KMS-11 (cell line): ENCODE results near the gene MED17.

Experiments used
- H2AFZ ChIP-seq: fragments of 200-600 bp; sonication (generic); 2 replicates; pipeline ENCODE4 v1.6.1; 2016; ENCODE audit warnings: antibody characterized with exemption, mixed run types, low read depth
- H3K27ac ChIP-seq: fragments of 200-600 bp; sonication (generic); 2 replicates; pipeline ENCODE4 v1.6.1; 2016; ENCODE audit warnings: mild to moderate bottlenecking, mixed run types
- H3K27me3 ChIP-seq: fragments of 200-600 bp; sonication (generic); 2 replicates; pipeline ENCODE4 v1.6.1; 2017; ENCODE audit warnings: mild to moderate bottlenecking, low read depth, mixed run types, moderate library complexity; ENCODE audit not compliant: insufficient read depth
- H3K36me3 ChIP-seq: fragments of 200-600 bp; sonication (generic); 2 replicates; pipeline ENCODE4 v1.6.1; 2017; ENCODE audit warnings: mild to moderate bottlenecking, mixed run types; ENCODE audit not compliant: insufficient read depth
- H3K4me1 ChIP-seq: fragments of 200-600 bp; sonication (generic); 2 replicates; pipeline ENCODE4 v1.6.1; 2016; ENCODE audit warnings: mild to moderate bottlenecking, low read depth, mixed run types; ENCODE audit not compliant: poor library complexity, severe bottlenecking
- H3K4me2 ChIP-seq: fragments of 200-600 bp; sonication (generic); 2 replicates; pipeline ENCODE4 v1.7.0; 2016; ENCODE audit warnings: mild to moderate bottlenecking, mixed run types
- H3K4me3 ChIP-seq: fragments of 200-600 bp; sonication (generic); IDR thresholded peaks from 2 replicates; pipeline ENCODE4 v1.6.1; 2017; ENCODE audit warnings: low read depth, low read length, mixed read lengths; ENCODE audit not compliant: insufficient read depth
- H3K79me2 ChIP-seq: fragments of 200-600 bp; sonication (generic); 2 replicates; pipeline ENCODE4 v1.6.1; 2016; ENCODE audit warnings: low read depth, mixed run types; ENCODE audit not compliant: insufficient read depth
- H3K9ac ChIP-seq: fragments of 200-600 bp; sonication (generic); 2 replicates; pipeline ENCODE4 v1.6.1; 2016; ENCODE audit warnings: mild to moderate bottlenecking, mixed run types
- H4K20me1 ChIP-seq: fragments of 200-600 bp; sonication (generic); 2 replicates; pipeline ENCODE4 v1.6.1; 2016; ENCODE audit warnings: mild to moderate bottlenecking, mixed run types; ENCODE audit not compliant: insufficient read depth
- CTCF ChIP-seq: fragments of 200-600 bp; sonication (generic); conservative IDR thresholded peaks from 2 replicates; pipeline ENCODE4 v1.6.1; 2017; ENCODE audit warnings: low read depth, mild to moderate bottlenecking, antibody characterized with exemption, low read length, moderate library complexity, mixed read lengths

MED17 gene

DNA sequence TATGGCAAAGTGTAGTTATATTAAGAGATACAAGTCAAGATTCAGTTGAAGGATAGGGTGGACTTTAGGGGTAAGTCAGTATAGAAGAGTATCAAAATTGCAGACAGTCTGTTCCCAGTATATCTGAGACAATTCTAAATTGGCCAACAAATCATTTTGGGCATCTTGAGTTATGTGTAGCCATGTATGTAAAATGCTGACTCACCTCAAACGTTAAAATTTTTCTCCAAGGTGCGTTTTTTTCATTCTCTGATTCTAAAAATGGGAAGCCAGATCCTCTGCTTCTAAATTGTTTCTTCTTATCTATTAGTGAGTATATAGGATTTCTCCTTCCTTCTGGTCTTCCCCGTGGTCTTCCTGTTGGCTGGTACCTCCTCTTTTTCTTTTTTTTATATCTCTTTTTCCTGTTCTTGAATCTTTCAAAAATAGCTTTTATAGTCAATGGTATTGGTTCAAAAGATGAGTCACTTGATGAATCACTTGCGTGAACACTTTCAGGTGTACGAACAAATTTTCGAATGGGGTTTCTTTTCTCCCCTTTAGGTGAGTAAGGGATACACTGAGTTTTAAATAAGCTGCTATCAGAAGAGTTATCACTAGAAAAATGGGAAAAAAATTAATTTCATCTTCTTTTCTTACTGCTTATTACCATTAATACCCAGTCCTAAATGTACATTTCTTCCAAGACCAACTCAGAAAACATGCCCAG is 46.0 kb upstream of the MED17 start:
- Histone ChIP-seq H3K4me1 (peaks cover 50% of the 10 kb centered on the region), H3K27ac (peak overlapping the region; percentile 96; the same call in 1 of the 2 replicates), H3K4me3 (no peak overlapping the region), H3K27me3 (no peaks in the 10 kb centered on the region), H3K79me2 (peaks cover 86% of the 10 kb centered on the region), H2AFZ (no peak overlapping the region), H4K20me1 (peaks cover 22% of the 10 kb centered on the region), H3K36me3 (peaks cover 18% of the 10 kb centered on the region; the same call in 1 of the 2 replicates), H3K4me2 (peak overlapping the region; percentile 82), H3K9ac (peak overlapping the region; percentile 99; the same call in 1 of the 2 replicates)
- no peak for TF ChIP-seq CTCF

DNA sequence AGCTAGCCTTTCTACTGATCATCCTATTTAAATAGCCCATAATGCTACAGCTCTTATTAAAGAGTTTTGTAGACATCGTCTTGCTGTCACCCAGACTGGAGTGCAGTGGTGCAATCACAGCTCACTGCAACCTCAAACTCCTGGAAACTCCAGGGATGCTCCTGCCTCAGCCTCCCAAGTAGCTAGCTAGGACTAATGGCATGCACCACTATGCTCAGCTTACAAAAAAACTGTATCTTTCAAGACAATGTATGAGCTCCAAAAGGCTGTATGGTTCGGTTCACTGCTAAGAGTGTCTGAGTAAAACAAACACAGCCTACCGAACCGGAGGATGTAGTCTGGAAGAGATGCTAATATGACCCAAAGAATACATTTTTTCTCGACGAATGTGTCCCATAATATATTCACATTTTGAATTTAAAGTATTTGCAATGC is 45.4 kb upstream of the MED17 start:
- H2AFZ ChIP-seq = no peak overlapping the region
- no peak overlapping the region for H3K4me3 ChIP-seq
- peak overlapping the region; percentile 96 for H3K27ac ChIP-seq
- no peak for TF ChIP-seq CTCF
- H4K20me1 ChIP-seq = peaks cover 22% of the 10 kb centered on the region
- peaks cover 81% of the 10 kb centered on the region for H3K79me2 ChIP-seq
- H3K9ac ChIP-seq = peak overlapping the region; percentile 99
- no peaks in the 10 kb centered on the region for H3K27me3 ChIP-seq
- peaks cover 45% of the 10 kb centered on the region for H3K4me1 ChIP-seq
- H3K4me2 ChIP-seq = peak overlapping the region; percentile 82
- peaks cover 18% of the 10 kb centered on the region; the same call in 1 of the 2 replicates for H3K36me3 ChIP-seq

DNA sequence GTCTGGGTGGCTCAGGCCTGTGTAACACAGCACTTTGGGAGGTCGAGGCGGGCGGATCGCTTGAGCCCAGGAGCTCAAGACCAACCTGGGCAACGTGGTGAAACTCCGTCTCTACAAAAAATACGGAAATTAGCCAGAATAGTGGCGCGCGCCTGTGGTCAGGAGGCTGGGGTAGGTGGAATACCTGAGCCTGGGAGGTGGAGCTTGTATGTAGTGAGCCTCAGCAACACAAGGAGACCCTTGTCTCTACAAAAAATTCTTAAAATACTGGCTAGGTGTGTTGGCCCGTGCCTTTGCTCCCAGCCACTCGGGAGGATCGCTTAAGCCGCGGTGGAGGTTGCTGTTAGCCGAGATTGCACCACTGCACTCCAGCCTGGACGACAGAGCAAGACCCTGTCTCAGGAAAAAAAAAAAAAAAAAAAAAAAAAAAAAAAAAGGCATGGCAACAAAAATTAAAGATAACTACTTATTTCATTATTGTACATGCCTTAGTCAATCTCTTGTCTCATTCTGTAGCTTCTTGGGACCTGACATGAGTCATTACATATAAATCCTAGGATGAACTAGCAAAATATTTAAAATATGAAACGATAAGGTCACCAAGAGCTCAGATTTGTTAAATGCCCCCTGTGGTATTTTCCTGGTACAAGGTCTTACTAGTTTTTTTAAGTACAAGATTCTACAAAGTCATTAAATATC is 43.9 kb upstream of the MED17 start:
- H3K27me3 ChIP-seq = no peaks in the 10 kb centered on the region
- peaks cover 22% of the 10 kb centered on the region for H4K20me1 ChIP-seq
- H3K4me1 ChIP-seq = peaks cover 32% of the 10 kb centered on the region
- H3K4me3 ChIP-seq = no peak overlapping the region
- no peak for TF ChIP-seq CTCF
- peaks cover 14% of the 10 kb centered on the region; the same call in 1 of the 2 replicates for H3K36me3 ChIP-seq
- peak overlapping the region; percentile 99 for H3K9ac ChIP-seq
- H2AFZ ChIP-seq = no peak overlapping the region
- peak overlapping the region; percentile 82 for H3K4me2 ChIP-seq
- H3K79me2 ChIP-seq = peaks cover 66% of the 10 kb centered on the region
- peak overlapping the region; percentile 96 for H3K27ac ChIP-seq

- peaks cover 14% of the 10 kb centered on the region; the same call in 1 of the 2 replicates for H3K36me3 ChIP-seq
- peaks cover 28% of the 10 kb centered on the region for H3K4me1 ChIP-seq
- H3K27ac ChIP-seq = peak overlapping the region; percentile 96
- H3K27me3 ChIP-seq = no peaks in the 10 kb centered on the region
- H3K4me2 ChIP-seq = peak overlapping the region; percentile 82; the same call in 1 of the 2 replicates
- peaks cover 22% of the 10 kb centered on the region for H4K20me1 ChIP-seq
- no peak overlapping the region for H2AFZ ChIP-seq
- no peak for TF ChIP-seq CTCF
- peak overlapping the region; percentile 99 for H3K9ac ChIP-seq
- H3K79me2 ChIP-seq = peaks cover 61% of the 10 kb centered on the region
- no peak overlapping the region for H3K4me3 ChIP-seq
Measured at GRCh38 chr11:93740730-93741093, 43.4 kb upstream of the MED17 start.
